ENCODE results near the gene RNU1-4.
"Not testable (repeated sequence)": the region's sequence is repeated elsewhere in the genome, so short reads cannot be mapped to it uniquely, and the experiment has no call there.

DNA sequence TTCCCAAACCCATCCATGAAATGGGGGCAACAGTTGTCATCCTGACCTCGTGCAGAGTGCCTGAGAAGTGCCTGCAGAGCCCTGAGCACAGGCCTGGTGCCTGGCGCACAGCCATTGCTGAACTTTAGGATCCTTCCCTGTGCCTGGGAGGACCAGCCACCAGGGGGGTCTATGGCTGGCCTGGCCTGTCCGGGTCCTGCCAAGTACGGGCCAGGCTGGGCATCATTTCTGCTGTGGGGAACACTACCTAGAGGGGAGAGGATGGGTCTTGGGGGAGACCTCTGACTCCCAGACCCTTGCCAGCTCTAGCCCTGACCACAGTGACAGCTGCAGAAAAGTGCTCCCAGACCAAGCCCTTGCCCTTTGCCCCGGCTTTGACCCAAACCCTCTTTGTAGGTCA, 28.2 kb upstream of the RNU1-4 start:
- TF ChIP-seq, protein P1, sequence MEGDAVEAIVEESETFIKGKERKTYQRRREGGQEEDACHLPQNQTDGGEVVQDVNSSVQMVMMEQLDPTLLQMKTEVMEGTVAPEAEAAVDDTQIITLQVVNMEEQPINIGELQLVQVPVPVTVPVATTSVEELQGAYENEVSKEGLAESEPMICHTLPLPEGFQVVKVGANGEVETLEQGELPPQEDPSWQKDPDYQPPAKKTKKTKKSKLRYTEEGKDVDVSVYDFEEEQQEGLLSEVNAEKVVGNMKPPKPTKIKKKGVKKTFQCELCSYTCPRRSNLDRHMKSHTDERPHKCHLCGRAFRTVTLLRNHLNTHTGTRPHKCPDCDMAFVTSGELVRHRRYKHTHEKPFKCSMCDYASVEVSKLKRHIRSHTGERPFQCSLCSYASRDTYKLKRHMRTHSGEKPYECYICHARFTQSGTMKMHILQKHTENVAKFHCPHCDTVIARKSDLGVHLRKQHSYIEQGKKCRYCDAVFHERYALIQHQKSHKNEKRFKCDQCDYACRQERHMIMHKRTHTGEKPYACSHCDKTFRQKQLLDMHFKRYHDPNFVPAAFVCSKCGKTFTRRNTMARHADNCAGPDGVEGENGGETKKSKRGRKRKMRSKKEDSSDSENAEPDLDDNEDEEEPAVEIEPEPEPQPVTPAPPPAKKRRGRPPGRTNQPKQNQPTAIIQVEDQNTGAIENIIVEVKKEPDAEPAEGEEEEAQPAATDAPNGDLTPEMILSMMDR (IDR thresholded peaks at IDR 0.05; ENCODE audit: extremely low read depth in 1 of 2, insufficient read depth in 1 of 2, low read depth in 1 of 2, low read length in 2 of 2), result not testable (repeated sequence)
- not testable (repeated sequence) for TF ChIP-seq POLR2A (IDR thresholded peaks at IDR 0.05; ENCODE audit: low read depth, low read length)
